Dermis blood vessel endothelial cell (primary cell): ENCODE measurements around the gene FHIT. TPM values are rescaled to one million over a fixed set of nuclear protein-coding genes. Genes with fewer than 3 reads are reported as not detected.

Experiments
- DNase-seq: peaks from one replicate; pipeline ENCODE4 v3.0.0; 2010
- total RNA-seq: library from RNA; depleted of rRNA; stranded (reverse); fragments of >200 nt; gene quantifications from 2 replicates; pipeline ENCODE4 v1.2.3, GENCODE V29; 2014

Gene FHIT
- total RNA-seq, 1 donor from 2014 or later, result 0.51 TPM

- no peak for DNase-seq
Observed at GRCh38 chr3:60392501-60392900, 858.8 kb downstream of the FHIT start.

GRCh38 chr3:60391292-60391691, 860.0 kb downstream of the FHIT start:
- no peak for DNase-seq

- DNase-seq, result no peak
Observed at GRCh38 chr3:60388731-60389130, 862.5 kb downstream of the FHIT start.

GRCh38 chr3:60386306-60386705, 864.9 kb downstream of the FHIT start:
- DNase-seq, result no peak

- DNase-seq, result no peak
Observed at GRCh38 chr3:60384341-60384740, 866.9 kb downstream of the FHIT start.

- no peak for DNase-seq
Observed at GRCh38 chr3:60383345-60383744, 867.9 kb downstream of the FHIT start.

GRCh38 chr3:60366486-60366885, 884.8 kb downstream of the FHIT start:
- no peak for DNase-seq

- DNase-seq, result no peak
Observed at GRCh38 chr3:60365360-60365759, 885.9 kb downstream of the FHIT start.

- no peak for DNase-seq
Observed at GRCh38 chr3:60364475-60364874, 886.8 kb downstream of the FHIT start.

- no peak for DNase-seq
Observed at GRCh38 chr3:60363817-60364216, 887.4 kb downstream of the FHIT start.

GRCh38 chr3:60355825-60356224, 895.4 kb downstream of the FHIT start:
- DNase-seq, result no peak

GRCh38 chr3:60351481-60351880, 899.8 kb downstream of the FHIT start:
- DNase-seq, result no peak

GRCh38 chr3:60344340-60344739, 906.9 kb downstream of the FHIT start:
- DNase-seq, result no peak

GRCh38 chr3:60343831-60344230, 907.4 kb downstream of the FHIT start:
- DNase-seq, result no peak

GRCh38 chr3:60339304-60339703, 911.9 kb downstream of the FHIT start:
- DNase-seq, result no peak

GRCh38 chr3:60337421-60337820, 913.8 kb downstream of the FHIT start:
- no peak for DNase-seq

- no peak for DNase-seq
Observed at GRCh38 chr3:60336061-60336460, 915.2 kb downstream of the FHIT start.

GRCh38 chr3:60333710-60334109, 917.5 kb downstream of the FHIT start:
- no peak for DNase-seq

- DNase-seq, result no peak
Observed at GRCh38 chr3:60330107-60330506, 921.1 kb downstream of the FHIT start.

- no peak for DNase-seq
Observed at GRCh38 chr3:60325610-60326170, 925.6 kb downstream of the FHIT start.

GRCh38 chr3:60323651-60324050, 927.6 kb downstream of the FHIT start:
- no peak for DNase-seq

- no peak for DNase-seq
Observed at GRCh38 chr3:60323180-60323579, 928.1 kb downstream of the FHIT start.

- DNase-seq, result no peak
Observed at GRCh38 chr3:60322298-60322856, 928.9 kb downstream of the FHIT start.

- no peak for DNase-seq
Observed at GRCh38 chr3:60319179-60319858, 931.9 kb downstream of the FHIT start.
